ENCODE data around the gene AIPL1.

- TF ChIP-seq CTCF (IDR thresholded peaks at IDR 0.05; ENCODE audit: low read depth, low read length) = no peak
- no peak for TF ChIP-seq MAX (IDR thresholded peaks at IDR 0.05; ENCODE audit: low read depth, low read length)
- no peak for TF ChIP-seq POLR2A (IDR thresholded peaks at IDR 0.05; ENCODE audit: extremely low read depth, insufficient read length)
- no peak for TF ChIP-seq MYC (IDR thresholded peaks at IDR 0.05; ENCODE audit: low read depth, low read length)
Measured at GRCh38 chr17:6427279-6427781, 7.6 kb downstream of the AIPL1 start.
